Neuronal stem cell (in vitro differentiated cells): Measurements from ENCODE around the gene NOS2.
"Not testable (repeated sequence)": the region's sequence is repeated elsewhere in the genome, so short reads cannot be mapped to it uniquely, and the experiment has no call there.

ENCODE experiments used
- DNase-seq: peaks from one replicate; pipeline ENCODE4 v3.0.0-alpha.2; 2013; ENCODE audit warnings: low spot score
- H2AFZ ChIP-seq: one replicate; pipeline ENCODE4 v1.6.1; 2013; ENCODE audit warnings: mild to moderate bottlenecking, low read length, inconsistent platforms
- H2AK5ac ChIP-seq: 2 replicates; pipeline ENCODE4 v1.6.1; 2013; ENCODE audit warnings: low read depth, mild to moderate bottlenecking, inconsistent platforms, low read length, moderate library complexity, mixed read lengths
- H2BK120ac ChIP-seq: 2 replicates; pipeline ENCODE4 v1.6.1; 2013; ENCODE audit warnings: low read depth, mild to moderate bottlenecking, inconsistent platforms, low read length, moderate library complexity, mixed read lengths
- H2BK12ac ChIP-seq: one replicate; pipeline ENCODE4 v1.6.1; 2013; ENCODE audit warnings: low read length, inconsistent platforms
- H2BK15ac ChIP-seq: 2 replicates; pipeline ENCODE4 v1.6.1; 2013; ENCODE audit warnings: mild to moderate bottlenecking, low read length, inconsistent platforms, mixed read lengths
- H2BK5ac ChIP-seq: one replicate; pipeline ENCODE4 v1.6.1; 2013; ENCODE audit warnings: inconsistent platforms, mild to moderate bottlenecking, low read length, moderate library complexity
- H3K14ac ChIP-seq: one replicate; pipeline ENCODE4 v1.6.1; 2013; ENCODE audit warnings: low read length, inconsistent platforms
- H3K18ac ChIP-seq: 2 replicates; pipeline ENCODE4 v1.6.1; 2013; ENCODE audit warnings: low read length, inconsistent platforms
- H3K23ac ChIP-seq: 2 replicates; pipeline ENCODE4 v1.6.1; 2013; ENCODE audit warnings: low read depth, mild to moderate bottlenecking, mixed read lengths, low read length, inconsistent platforms; ENCODE audit not compliant: poor library complexity
- H3K27ac ChIP-seq: replicated peaks from 3 replicates; pipeline ENCODE4 v1.5.1; 2013; ENCODE audit warnings: low read length, inconsistent platforms
- H3K27me3 ChIP-seq, 3 experiments: 2 replicates each; pipeline ENCODE4 v1.6.1; 2013; ENCODE audit warnings: low read length in 3 of 3, mild to moderate bottlenecking in 2 of 3, inconsistent platforms in 1 of 3, low read depth in 1 of 3, mixed read lengths in 1 of 3, moderate library complexity in 1 of 3; ENCODE audit not compliant: control insufficient read depth in 3 of 3, insufficient read depth in 3 of 3
- H3K36me3 ChIP-seq, 2 donors: replicated peaks in 1 of 2; 2 replicates each; pipeline ENCODE4 v1.6.1; 2013; ENCODE audit warnings: low read length in 2 of 2; ENCODE audit not compliant: control insufficient read depth in 2 of 2, insufficient read depth in 2 of 2
- H3K4ac ChIP-seq: 2 replicates; pipeline ENCODE4 v1.6.1; 2013; ENCODE audit warnings: inconsistent platforms, mild to moderate bottlenecking, low read length, moderate library complexity
- H3K4me1 ChIP-seq, 2 donors: 1 replicate in 1 of 2; 2 replicates in 1 of 2; pipeline ENCODE4 v1.6.1; 2013; ENCODE audit warnings: low read length in 2 of 2, low read depth in 1 of 2; ENCODE audit not compliant: control insufficient read depth in 2 of 2, insufficient read depth in 1 of 2
- H3K4me2 ChIP-seq: one replicate; pipeline ENCODE4 v1.6.1; 2013; ENCODE audit warnings: mild to moderate bottlenecking, low read length, inconsistent platforms; ENCODE audit not compliant: insufficient read depth, poor library complexity, severe bottlenecking
- H3K4me3 ChIP-seq, 2 donors: 2 replicates each; pipeline ENCODE4 v1.5.1; 2013; ENCODE audit warnings: low read length in 2 of 2, mild to moderate bottlenecking in 2 of 2, inconsistent platforms in 1 of 2, moderate library complexity in 1 of 2
- H3K79me1 ChIP-seq: one replicate; pipeline ENCODE4 v1.6.1; 2013; ENCODE audit warnings: low read depth, mild to moderate bottlenecking, inconsistent platforms, low read length, moderate library complexity
- H3K9ac ChIP-seq: one replicate; pipeline ENCODE4 v1.6.1; 2013; ENCODE audit warnings: mild to moderate bottlenecking, low read depth, low read length, inconsistent platforms; ENCODE audit not compliant: poor library complexity
- H3K9me3 ChIP-seq, 2 donors: replicated peaks in 1 of 2; 2 replicates each; pipeline versions ENCODE3 to v1.6.1; 2013; ENCODE audit warnings: low read length in 2 of 2, mild to moderate bottlenecking in 2 of 2, inconsistent platforms in 1 of 2, low read depth in 1 of 2, mixed read lengths in 1 of 2, moderate library complexity in 1 of 2; ENCODE audit not compliant: control insufficient read depth in 2 of 2, insufficient read depth in 1 of 2
- H4K8ac ChIP-seq: one replicate; pipeline ENCODE4 v1.6.1; 2013; ENCODE audit warnings: low read depth, mild to moderate bottlenecking, inconsistent platforms, low read length, moderate library complexity
- H4K91ac ChIP-seq: one replicate; pipeline ENCODE4 v1.6.1; 2013; ENCODE audit warnings: low read length, low read depth, mild to moderate bottlenecking, inconsistent platforms; ENCODE audit not compliant: poor library complexity
- WGBS, 2 donors: extraction: QIAGEN DNeasy Blood & Tissue Kit; methylation state at CpG; one replicate each; pipeline ENCODE4 v1.1.7; 2013; ENCODE audit warnings: missing lambda C conversion rate in 2 of 2, mixed read lengths in 1 of 2; ENCODE audit not compliant: insufficient read length in 2 of 2, insufficient replicate concordance in 1 of 2; ENCODE audit errors: extremely low coverage in 2 of 2; 5-methylcytosine and 5-hydroxymethylcytosine counted together

The NOS2 gene

DNA sequence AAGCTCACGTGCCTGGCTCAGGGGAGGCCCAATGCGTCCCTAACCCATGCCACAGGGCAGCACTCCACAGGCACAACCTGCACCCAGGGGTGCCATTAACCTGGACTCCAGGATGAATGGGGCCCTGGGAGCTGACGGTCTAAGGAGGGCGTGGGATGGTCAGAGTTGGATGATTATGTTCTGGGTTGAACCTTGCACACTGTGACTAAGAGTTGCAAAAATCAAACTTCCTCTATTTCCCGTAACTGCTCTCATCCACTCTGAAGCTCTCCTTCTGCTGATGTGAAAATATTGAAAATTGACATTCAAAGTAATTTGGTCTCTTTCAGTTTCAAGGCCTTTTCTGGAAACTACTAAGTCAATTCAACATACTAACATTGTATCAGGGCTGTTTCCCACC lies 54.0 kb downstream of the NOS2 start:
- H3K4ac ChIP-seq, H3K4me2 ChIP-seq, H2AFZ ChIP-seq, H3K4me1 ChIP-seq, H3K9ac ChIP-seq, H4K8ac ChIP-seq, H3K27me3 ChIP-seq, H3K23ac ChIP-seq, H3K4me3 ChIP-seq, H4K91ac ChIP-seq, H3K79me1 ChIP-seq, H3K9me3 ChIP-seq, H2BK120ac ChIP-seq, H2AK5ac ChIP-seq, DNase-seq, H3K36me3 ChIP-seq, H3K14ac ChIP-seq, H2BK15ac ChIP-seq, H2BK5ac ChIP-seq, H3K27ac ChIP-seq, H2BK12ac ChIP-seq, H3K18ac ChIP-seq: not testable (repeated sequence)
- no CpG with 5 or more reads among the region's 5 CpGs for WGBS, 2 donors

- not testable (repeated sequence) for H2BK120ac ChIP-seq, H3K23ac ChIP-seq, H3K4me2 ChIP-seq, H2BK15ac ChIP-seq, DNase-seq, H3K4me1 ChIP-seq, H2BK5ac ChIP-seq, H2AFZ ChIP-seq, H2BK12ac ChIP-seq, H3K36me3 ChIP-seq, H3K27me3 ChIP-seq, H3K14ac ChIP-seq, H3K4ac ChIP-seq, H3K79me1 ChIP-seq, H4K8ac ChIP-seq, H2AK5ac ChIP-seq, H3K9me3 ChIP-seq, H4K91ac ChIP-seq, H3K9ac ChIP-seq, H3K18ac ChIP-seq, H3K27ac ChIP-seq, H3K4me3 ChIP-seq
- no CpG with 5 or more reads among the region's 13 CpGs for WGBS, 2 donors
Observed at GRCh38 chr17:27745207-27745830, 55.0 kb downstream of the NOS2 start.

- Histone ChIP-seq H4K91ac (no peak overlapping the region), H2AFZ (peak overlapping the region; percentile 34), H2BK120ac (no peak overlapping the region), H2BK12ac (no peak overlapping the region), H3K36me3 (no peaks in the 10 kb centered on the region), H3K9ac (no peak overlapping the region), H4K8ac (no peak overlapping the region), H3K27ac (no peak overlapping the region), H3K9me3 (no peaks in the 10 kb centered on the region), H2BK5ac (no peak overlapping the region), H2AK5ac (no peak overlapping the region), H3K79me1 (no peaks in the 10 kb centered on the region), H3K14ac (no peak overlapping the region), H3K4me1 (peaks cover 2 to 4% of the 10 kb centered on the region in 2 donors), H3K18ac (no peak overlapping the region), H3K4me2 (no peak overlapping the region), H2BK15ac (no peak overlapping the region), H3K27me3 (no peaks in the 10 kb centered on the region), H3K4ac (no peak overlapping the region), H3K23ac (no peak overlapping the region), H3K4me3 (no peak overlapping the region)
- WGBS, 2 donors = no CpG with 5 or more reads among the region's 8 CpGs
- DNase-seq = no peak
Observed at GRCh38 chr17:27743281-27743885, 56.9 kb downstream of the NOS2 start.

DNA sequence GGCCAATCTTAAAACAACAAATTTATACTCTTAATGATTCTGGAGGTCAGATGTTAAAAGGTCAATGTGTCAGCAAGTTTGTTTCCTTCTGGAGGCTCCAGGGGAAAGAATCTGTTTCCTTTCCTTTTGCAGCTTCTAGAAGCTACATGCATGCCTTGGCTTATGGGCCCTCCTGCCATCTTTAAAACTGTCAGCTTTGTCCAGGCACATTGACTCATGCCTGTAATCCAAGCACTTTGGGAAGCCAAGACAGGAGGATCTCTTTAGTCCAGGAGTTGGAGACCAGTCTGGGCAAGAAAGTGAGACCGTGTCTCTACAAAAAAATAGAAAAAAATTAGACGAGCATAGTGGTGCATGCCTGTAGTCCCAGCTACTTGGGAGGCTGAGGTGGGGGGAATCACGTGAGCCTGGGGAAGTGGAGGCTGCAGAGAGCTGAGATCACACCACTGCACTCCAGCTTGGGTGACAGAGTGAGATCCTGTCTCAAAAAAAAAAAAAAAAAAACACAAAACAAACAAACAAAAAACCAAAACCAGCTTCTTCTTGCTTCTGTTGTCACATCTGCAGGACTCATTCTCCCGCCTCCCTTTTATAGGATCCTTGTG lies 58.3 kb downstream of the NOS2 start:
- DNase-seq = no peak
- no peaks in the 10 kb centered on the region for H3K9me3 ChIP-seq
- peaks cover 0 to 3% of the 10 kb centered on the region in 2 donors for H3K4me1 ChIP-seq
- H3K4me2 ChIP-seq = no peak overlapping the region
- H2AK5ac ChIP-seq = no peak overlapping the region
- H2BK5ac ChIP-seq = no peak overlapping the region
- no peak overlapping the region for H3K14ac ChIP-seq
- no peaks in the 10 kb centered on the region for H3K36me3 ChIP-seq
- no peak overlapping the region for H3K9ac ChIP-seq
- no peak overlapping the region for H2BK120ac ChIP-seq
- H3K79me1 ChIP-seq = no peaks in the 10 kb centered on the region
- no peak overlapping the region for H3K4me3 ChIP-seq
- H3K23ac ChIP-seq = no peak overlapping the region
- H4K8ac ChIP-seq = no peak overlapping the region
- no peak overlapping the region for H2AFZ ChIP-seq
- H3K27ac ChIP-seq = no peak overlapping the region
- WGBS, 2 donors = no CpG with 5 or more reads among the region's 4 CpGs
- no peak overlapping the region for H2BK15ac ChIP-seq
- H4K91ac ChIP-seq = no peak overlapping the region
- H3K4ac ChIP-seq = no peak overlapping the region
- no peaks in the 10 kb centered on the region for H3K27me3 ChIP-seq
- H3K18ac ChIP-seq = no peak overlapping the region
- no peak overlapping the region for H2BK12ac ChIP-seq
